Activated naive CD4-positive, alpha-beta T cell (primary cell): ENCODE data around the gene SLC22A9.
"Not testable (repeated sequence)": the region's sequence is repeated elsewhere in the genome, so short reads cannot be mapped to it uniquely, and the experiment has no call there.

Experiments
- DNase-seq, 4 experiments: peaks; one replicate each; lab custom pipeline; 2025; lab: John Stamatoyannopoulos, UW

SLC22A9 gene

GRCh38 chr11:63369165-63369970 is at the start of gene SLC22A9:
Gene SLC22A9, plus strand, starts transcription at chr11:63369785. Its CDS starts 272 bp downstream, at chr11:63370057.
- no peak for DNase-seq

- no peak for DNase-seq
These were observed 47.9 kb upstream of the SLC22A9 start for GRCh38 chr11:63321723-63322122.

DNA sequence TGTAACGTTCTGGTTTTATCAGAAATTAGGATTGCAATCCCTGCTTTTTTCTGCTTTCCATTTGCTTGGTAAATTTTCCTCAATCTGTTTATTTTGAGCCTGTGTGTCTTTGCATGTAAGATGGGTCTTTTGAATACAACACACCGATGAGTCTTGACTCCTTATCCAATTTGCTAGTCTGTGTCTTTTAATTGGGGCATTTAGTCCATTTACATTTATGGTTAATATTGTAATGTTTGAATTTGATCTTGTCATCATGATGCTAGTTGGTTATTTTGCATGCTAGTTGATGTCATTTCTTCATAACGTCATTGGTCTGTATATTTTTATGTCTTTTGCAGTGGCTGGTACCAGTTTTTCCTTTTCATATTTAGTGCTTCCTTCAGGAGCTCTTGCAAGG is 34.5 kb upstream of the SLC22A9 start:
- DNase-seq, result not testable (repeated sequence)

GRCh38 chr11:63337070-63337469 is 32.5 kb upstream of the SLC22A9 start:
- no peak for DNase-seq

GRCh38 chr11:63343130-63343529 is 26.5 kb upstream of the SLC22A9 start:
- DNase-seq, result no peak

GRCh38 chr11:63352144-63352543 is 17.4 kb upstream of the SLC22A9 start:
- no peak for DNase-seq

GRCh38 chr11:63362196-63362793 is 7.3 kb upstream of the SLC22A9 start:
- no peak for DNase-seq

DNA sequence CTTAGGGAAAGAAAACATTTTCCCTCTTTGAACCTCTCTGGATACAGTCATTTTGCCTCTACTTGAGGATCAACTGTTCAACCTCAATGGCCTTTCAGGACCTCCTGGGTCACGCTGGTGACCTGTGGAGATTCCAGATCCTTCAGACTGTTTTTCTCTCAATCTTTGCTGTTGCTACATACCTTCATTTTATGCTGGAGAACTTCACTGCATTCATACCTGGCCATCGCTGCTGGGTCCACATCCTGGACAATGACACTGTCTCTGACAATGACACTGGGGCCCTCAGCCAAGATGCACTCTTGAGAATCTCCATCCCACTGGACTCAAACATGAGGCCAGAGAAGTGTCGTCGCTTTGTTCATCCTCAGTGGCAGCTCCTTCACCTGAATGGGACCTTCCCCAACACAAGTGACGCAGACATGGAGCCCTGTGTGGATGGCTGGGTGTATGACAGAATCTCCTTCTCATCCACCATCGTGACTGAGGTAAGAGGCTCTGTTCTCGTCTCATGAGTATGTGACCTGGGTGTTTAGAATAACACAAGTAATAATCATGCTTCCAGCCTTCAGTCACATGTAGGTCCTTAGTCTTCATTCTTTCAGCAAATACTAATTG is 495 bp downstream of the SLC22A9 start:
- no peak for DNase-seq

- no peak for DNase-seq
These were observed 1.8 kb downstream of the SLC22A9 start for GRCh38 chr11:63371396-63371795.

DNA sequence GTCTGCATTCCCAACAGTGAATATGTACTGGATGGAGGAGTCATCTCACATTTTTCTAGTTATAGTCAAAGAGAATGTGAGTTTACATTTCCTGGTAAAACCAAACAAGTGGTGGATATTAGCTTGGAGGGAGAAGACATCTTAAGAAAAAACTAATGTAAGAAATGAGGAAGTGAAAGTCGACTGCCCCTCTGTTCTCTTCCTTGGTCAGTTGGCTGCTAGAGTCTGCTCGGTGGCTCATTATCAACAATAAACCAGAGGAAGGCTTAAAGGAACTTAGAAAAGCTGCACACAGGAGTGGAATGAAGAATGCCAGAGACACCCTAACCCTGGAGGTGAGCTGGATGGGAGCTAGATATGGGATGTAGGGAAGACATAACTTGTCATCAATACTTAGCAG is 5.8 kb downstream of the SLC22A9 start:
- DNase-seq, result no peak

DNA sequence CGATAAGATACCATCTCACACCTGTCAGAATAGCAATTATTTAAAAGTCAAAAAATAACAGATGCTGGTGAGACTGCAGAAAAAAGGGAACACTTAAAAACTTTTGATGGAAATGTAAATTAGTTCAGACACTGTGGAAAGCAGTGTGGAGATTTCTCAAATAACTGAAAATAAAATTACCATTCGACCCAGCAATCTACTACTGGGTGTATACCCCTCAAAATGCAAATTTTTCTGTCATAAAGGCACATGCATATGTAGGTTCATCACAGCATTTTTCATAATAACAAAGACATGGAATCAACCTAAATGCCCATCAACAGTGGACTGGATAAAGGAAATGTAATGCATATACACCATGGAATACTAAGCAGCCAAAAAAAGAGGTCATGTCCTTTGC is 10.5 kb downstream of the SLC22A9 start:
- DNase-seq, result no peak

GRCh38 chr11:63395697-63396096 is 26.1 kb downstream of the SLC22A9 start:
- no peak for DNase-seq

DNA sequence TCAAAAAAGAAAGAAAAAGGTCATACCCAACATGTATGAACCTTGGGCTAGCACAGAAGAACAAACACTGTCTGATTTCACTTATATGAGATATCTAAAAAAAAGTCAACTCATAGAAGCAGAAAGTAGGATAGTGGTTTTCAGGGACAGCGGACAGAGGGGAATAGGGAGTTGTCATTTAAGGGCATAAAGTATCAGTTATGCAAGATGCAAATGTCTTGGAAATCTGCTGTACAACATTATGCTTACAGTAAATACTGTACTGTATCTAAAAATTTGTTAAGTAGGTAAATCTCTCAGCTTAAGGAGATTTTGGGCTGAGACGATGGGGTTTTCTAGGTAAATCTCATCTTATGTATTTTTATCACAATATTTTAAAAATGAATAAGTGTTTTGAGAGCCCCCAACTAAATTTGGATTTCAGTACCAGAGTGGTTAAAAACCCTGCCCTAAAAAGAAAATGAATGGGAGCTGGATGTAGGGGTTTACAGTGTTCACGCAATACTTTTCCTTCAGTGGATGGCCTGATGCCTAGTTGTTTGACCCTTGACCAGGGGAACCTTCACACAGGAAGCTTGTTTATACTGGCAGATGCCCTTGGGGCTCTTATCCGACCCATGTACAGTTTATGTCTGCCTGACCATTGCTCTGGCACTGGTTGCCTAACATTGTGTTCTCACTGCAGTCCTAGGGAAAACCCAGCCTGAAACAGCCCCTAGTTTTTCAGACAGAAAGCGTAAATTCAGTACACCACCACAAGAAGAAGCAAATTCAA is 34.8 kb downstream of the SLC22A9 start:
- DNase-seq, result no peak

DNA sequence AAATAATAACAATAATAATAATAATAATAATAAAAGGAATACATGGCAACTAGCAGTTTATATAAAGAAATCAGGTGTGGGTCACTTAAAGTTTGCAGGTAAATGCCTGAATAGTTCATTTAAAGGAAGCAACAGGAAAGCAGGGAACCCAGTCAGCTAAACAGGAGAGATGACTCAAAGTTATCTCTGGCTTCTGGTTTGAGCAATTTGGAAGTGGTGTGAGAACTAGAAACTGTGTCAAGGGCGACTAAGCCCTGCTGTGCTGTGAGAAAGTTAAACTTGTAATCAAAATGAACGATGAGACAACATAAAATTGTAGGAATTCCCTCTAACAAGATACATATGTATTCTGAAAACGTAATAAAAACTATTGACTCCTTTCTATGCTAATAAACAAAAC is 35.5 kb downstream of the SLC22A9 start:
- DNase-seq, result no peak

DNA sequence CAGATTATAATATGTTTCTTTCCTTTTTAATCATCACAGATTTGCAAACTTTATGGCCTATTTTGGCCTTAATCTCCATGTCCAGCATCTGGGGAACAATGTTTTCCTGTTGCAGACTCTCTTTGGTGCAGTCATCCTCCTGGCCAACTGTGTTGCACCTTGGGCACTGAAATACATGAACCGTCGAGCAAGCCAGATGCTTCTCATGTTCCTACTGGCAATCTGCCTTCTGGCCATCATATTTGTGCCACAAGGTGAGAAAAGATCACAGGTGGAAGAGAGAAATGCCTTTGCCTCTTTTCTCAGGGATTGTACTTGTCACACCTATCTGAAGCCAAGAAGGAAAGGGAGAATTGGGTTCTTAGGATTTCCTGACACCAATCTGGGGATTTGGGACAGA is 36.9 kb downstream of the SLC22A9 start:
- DNase-seq, result no peak

DNA sequence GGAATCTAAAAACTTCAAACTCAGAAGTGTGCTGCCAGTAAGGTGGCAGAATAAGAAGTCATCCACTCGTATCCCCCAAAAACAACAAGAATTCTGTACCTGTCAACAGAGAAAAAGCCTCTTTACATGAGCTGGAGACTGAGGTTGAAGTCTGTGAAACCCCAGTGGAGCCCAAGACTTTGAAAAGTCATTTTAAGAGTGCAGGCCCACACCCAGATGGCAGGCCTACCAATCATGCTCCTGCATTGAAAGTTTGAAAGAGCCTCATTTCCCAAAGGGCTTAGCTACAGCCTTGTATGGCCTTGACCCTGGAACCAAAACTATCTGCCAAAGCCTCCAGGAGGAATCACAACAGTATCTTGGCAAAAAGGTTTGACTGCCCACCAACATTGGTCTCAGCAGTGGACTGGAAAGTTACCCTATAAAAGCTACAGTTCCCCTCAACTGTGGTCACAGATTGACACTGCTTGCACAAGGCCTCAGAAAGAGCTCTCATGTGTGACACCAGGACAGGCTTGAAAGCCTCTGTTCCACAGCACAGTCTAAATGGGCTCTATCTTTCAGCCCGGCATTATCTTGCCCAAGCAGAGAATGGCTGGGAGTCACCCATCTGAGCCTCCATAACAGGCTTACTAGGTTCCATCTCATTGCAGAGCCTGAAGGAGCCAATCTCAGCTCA is 47.7 kb downstream of the SLC22A9 start:
- no peak for DNase-seq

GRCh38 chr11:63427971-63428508 is 58.5 kb downstream of the SLC22A9 start:
- DNase-seq, result no peak

GRCh38 chr11:63430731-63431130 is 61.1 kb downstream of the SLC22A9 start:
- DNase-seq, result not testable (repeated sequence)

- not testable (repeated sequence) for DNase-seq
These were observed 65.8 kb downstream of the SLC22A9 start for GRCh38 chr11:63435351-63435750.

- not testable (repeated sequence) for DNase-seq
These were observed 66.2 kb downstream of the SLC22A9 start for GRCh38 chr11:63435831-63436230.

GRCh38 chr11:63443714-63444113 is 74.1 kb downstream of the SLC22A9 start:
- no peak for DNase-seq

DNA sequence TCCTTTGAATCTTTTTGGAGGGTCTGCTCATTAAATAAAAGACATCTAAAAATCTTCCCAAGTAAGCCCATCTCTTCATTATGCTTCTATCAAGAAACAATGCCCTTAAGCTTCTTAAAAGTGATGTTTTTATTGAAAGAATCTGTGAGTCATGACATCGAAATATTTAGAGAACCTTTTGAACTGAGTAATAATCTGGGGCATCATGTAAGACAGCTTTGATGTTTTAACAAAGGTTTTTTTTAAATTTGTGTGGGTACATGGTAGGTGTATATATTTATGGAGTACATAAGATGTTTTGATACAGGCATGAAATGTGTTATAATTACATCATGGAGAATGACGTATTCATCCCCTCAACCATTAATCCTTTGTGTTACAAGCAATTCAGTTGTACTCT is 74.6 kb downstream of the SLC22A9 start:
- DNase-seq, result no peak
